Endothelial cell (in vitro differentiated cells): Measurements from ENCODE around the gene ARMCX4. TPM values are rescaled to one million over a fixed set of nuclear protein-coding genes. Genes with fewer than 3 reads are reported as not detected.

ENCODE experiments used
- DNase-seq: peaks from one replicate; pipeline ENCODE4 v3.0.0; 2021; ENCODE audit warnings: low spot score
- H3K27ac Mint-ChIP-seq: one replicate; pipeline ENCODE4 v1.8.0; 2021; ENCODE audit warnings: mixed read lengths, inconsistent platforms; ENCODE audit not compliant: unreplicated experiment
- H3K27me3 Mint-ChIP-seq: one replicate; pipeline ENCODE4 v1.8.0; 2021; ENCODE audit warnings: mild to moderate bottlenecking, moderate library complexity, mixed read lengths, inconsistent platforms; ENCODE audit not compliant: unreplicated experiment
- H3K36me3 Mint-ChIP-seq: one replicate; pipeline ENCODE4 v1.8.0; 2021; ENCODE audit warnings: mild to moderate bottlenecking, low read depth, mixed read lengths, inconsistent platforms; ENCODE audit not compliant: unreplicated experiment
- H3K4me1 Mint-ChIP-seq: one replicate; pipeline ENCODE4 v1.8.0; 2021; ENCODE audit warnings: mild to moderate bottlenecking, mixed read lengths, inconsistent platforms; ENCODE audit not compliant: unreplicated experiment
- H3K4me3 Mint-ChIP-seq: one replicate; pipeline ENCODE4 v1.8.0; 2021; ENCODE audit warnings: mild to moderate bottlenecking, mixed read lengths, inconsistent platforms; ENCODE audit not compliant: unreplicated experiment
- H3K9me3 Mint-ChIP-seq: one replicate; pipeline ENCODE4 v1.8.0; 2021; ENCODE audit warnings: mixed read lengths, inconsistent platforms; ENCODE audit not compliant: unreplicated experiment
- long read RNA-seq: library from polyadenylated mRNA; unstranded; transcript quantifications from one replicate; pipeline ENCODE4 v2.0.0, GENCODE V29; 2020; ENCODE audit not compliant: unreplicated experiment
- total RNA-seq: library from RNA; stranded (reverse); fragmentation: NEBNext Ultra II Directional; extraction: Animal tissue kit (Norgen Biotek cat#: 25700); gene quantifications from one replicate; pipeline ENCODE4 v1.2.1, GENCODE V29; 2021; ENCODE audit not compliant: unreplicated experiment
- TF ChIP-seq, protein P1 (sequence below): fragments of 200-600 bp; sonication (generic); IDR thresholded peaks from one replicate; pipeline ENCODE4 v1.5.0; 2021; ENCODE audit warnings: antibody characterized with exemption; ENCODE audit not compliant: unreplicated experiment

ARMCX4 gene
- total RNA-seq, result 17.9 TPM
- long read RNA-seq, partial matches to known transcripts, result 0 of 2 reads
- long read RNA-seq, other reads (novel, unspliced or antisense), result 2 of 2 reads

DNA sequence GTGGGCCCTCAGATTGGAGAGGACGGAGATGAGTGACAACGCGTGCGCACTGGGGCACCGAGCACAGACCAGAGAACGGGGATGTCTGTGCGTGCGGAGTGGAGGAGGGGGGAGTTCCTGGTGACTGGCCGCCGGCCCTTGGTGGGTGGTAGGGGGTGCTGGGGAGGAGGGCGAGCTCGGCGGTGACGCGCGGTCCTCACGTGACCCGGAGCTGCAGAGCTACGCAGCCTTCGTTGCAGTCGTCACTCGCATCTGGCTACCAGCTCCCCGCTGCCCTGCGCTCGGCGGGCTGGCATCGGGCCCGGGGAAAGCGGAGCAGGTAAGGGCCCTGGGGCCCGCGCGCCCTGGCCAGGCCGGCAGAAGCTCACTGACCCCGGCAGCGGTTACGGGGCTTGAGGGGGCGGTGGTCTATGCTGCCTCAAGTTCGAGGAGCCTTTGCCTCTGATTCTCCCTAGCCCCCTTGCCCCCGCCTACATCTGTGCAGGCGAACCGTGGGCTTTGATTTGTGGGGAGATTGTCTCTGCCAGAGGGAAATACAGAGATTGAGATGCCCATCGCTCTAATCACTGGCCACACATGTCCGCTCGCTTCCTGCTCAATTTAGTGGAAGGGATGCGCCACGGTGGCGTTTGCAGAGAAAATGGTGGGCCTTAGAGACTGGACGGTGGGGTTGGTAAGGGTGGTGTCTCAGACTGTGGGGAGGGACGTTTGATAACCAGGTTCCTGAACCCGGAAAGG lies at the start of gene ARMCX4:
Gene ARMCX4 (plus strand): TSS at position 245 of the 738 bp plus-strand sequence. CDS start 3,134 bp downstream, outside the sequence.
- Mint-ChIP-seq H3K36me3 (peaks cover 14% of the 10 kb centered on the region), H3K9me3 (no peaks in the 10 kb centered on the region), H3K4me3 (peak within 1 kb of the TSS; percentile 95), H3K27me3 (no peaks in the 10 kb centered on the region), H3K4me1 (peaks cover 7% of the 10 kb centered on the region), H3K27ac (peak within 1 kb of the TSS; percentile 83)
- TF ChIP-seq, protein P1, sequence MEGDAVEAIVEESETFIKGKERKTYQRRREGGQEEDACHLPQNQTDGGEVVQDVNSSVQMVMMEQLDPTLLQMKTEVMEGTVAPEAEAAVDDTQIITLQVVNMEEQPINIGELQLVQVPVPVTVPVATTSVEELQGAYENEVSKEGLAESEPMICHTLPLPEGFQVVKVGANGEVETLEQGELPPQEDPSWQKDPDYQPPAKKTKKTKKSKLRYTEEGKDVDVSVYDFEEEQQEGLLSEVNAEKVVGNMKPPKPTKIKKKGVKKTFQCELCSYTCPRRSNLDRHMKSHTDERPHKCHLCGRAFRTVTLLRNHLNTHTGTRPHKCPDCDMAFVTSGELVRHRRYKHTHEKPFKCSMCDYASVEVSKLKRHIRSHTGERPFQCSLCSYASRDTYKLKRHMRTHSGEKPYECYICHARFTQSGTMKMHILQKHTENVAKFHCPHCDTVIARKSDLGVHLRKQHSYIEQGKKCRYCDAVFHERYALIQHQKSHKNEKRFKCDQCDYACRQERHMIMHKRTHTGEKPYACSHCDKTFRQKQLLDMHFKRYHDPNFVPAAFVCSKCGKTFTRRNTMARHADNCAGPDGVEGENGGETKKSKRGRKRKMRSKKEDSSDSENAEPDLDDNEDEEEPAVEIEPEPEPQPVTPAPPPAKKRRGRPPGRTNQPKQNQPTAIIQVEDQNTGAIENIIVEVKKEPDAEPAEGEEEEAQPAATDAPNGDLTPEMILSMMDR, result no peak
- peak; percentile 53 for DNase-seq

DNA sequence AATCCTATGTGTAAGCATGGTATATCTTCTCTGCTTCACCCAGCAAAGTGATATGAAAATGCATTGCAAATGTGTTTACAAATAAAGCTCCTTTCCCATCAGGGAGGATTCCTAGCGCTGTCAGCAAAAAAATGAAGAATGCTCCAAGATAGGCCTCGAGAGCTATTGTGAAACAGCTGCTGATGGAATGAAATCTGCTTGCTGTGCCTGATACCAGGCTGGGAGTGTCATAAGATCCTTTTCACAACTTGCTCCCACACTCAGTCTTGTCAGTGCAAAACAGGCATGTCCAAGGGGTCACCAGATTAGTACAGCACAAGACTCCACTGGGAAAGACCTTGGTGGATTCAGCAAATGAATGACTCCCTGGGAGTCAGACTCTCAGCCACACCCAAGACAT lies 43.2 kb upstream of the ARMCX4 start:
- no peak overlapping the region for H3K27ac Mint-ChIP-seq
- no peaks in the 10 kb centered on the region for H3K9me3 Mint-ChIP-seq
- H3K4me1 Mint-ChIP-seq, result no peaks in the 10 kb centered on the region
- peaks cover 2% of the 10 kb centered on the region for H3K27me3 Mint-ChIP-seq
- H3K36me3 Mint-ChIP-seq, result peaks cover 55% of the 10 kb centered on the region
- H3K4me3 Mint-ChIP-seq, result no peak overlapping the region
- TF ChIP-seq, protein P1, result no peak
- no peak for DNase-seq

DNA sequence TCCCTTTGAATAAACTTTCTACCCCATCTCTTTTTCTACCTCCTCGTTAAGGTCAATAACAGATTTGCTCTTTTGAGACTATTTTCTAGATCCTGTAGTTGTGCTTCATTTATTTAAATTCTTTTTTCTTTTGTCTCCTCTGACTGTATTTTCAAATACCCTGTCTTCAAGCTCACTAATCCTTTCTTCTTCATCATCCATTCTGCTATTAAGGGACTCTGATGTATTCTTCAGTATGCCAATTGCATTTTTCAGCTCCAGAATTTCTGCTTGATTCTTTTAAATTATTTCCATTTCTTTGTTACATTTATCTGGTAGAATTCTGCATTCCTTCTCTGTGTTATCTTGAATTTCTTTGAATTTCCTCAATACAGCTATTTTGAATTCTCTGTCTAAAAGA lies 36.0 kb upstream of the ARMCX4 start:
- Mint-ChIP-seq H3K4me1 (no peaks in the 10 kb centered on the region), H3K4me3 (no peak overlapping the region), H3K36me3 (peaks cover 8% of the 10 kb centered on the region), H3K27me3 (no peaks in the 10 kb centered on the region), H3K9me3 (no peaks in the 10 kb centered on the region), H3K27ac (no peak overlapping the region)
- DNase-seq, result no peak
- TF ChIP-seq, protein P1, result no peak

DNA sequence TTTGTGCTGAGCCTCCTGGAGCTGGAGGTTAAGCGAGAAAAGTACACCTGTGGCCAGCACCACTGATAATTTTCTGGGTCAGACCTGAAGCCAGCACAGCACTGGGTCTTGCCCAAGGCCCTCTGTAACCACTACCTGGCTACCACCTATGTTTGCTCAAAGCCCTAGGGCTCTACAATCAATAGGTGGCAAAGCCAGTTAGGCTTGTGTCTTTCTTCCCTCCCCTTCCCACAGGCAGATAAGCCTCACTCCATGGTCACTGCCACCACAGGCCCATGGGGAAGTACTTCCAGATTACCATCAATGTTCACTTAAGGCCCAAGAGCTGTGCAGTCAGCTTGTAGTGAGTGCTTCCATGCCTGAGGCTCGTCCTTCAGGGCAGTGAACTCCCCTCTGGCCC lies 35.2 kb upstream of the ARMCX4 start:
- Mint-ChIP-seq H3K4me1 (no peaks in the 10 kb centered on the region), H3K9me3 (no peaks in the 10 kb centered on the region), H3K27ac (no peak overlapping the region), H3K27me3 (no peaks in the 10 kb centered on the region), H3K4me3 (no peak overlapping the region), H3K36me3 (peaks cover 8% of the 10 kb centered on the region)
- DNase-seq, result no peak
- TF ChIP-seq, protein P1, result no peak

DNA sequence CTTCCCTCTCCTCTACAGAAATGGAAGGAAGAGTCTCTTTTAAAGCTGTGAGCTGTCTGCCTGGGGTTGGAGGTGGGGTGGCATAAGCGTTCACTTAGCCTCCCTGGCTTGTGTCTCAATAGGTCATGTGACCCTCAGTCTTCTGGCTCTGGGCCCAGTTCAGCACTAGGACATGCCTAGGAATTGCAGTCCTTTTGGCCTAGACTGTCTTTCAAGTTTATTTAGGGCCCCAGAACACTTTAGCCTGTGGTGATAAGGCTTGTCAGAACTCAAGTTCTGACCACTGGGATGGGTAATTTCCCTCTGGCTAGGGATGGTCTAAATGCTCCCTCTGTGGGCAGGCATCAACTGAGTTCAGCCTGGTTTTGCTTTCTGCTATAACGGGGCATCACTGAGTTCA lies 34.3 kb upstream of the ARMCX4 start:
- no peaks in the 10 kb centered on the region for H3K4me1 Mint-ChIP-seq
- H3K36me3 Mint-ChIP-seq, result peaks cover 10% of the 10 kb centered on the region
- H3K27ac Mint-ChIP-seq, result no peak overlapping the region
- no peak for DNase-seq
- no peaks in the 10 kb centered on the region for H3K27me3 Mint-ChIP-seq
- TF ChIP-seq, protein P1, result no peak
- H3K9me3 Mint-ChIP-seq, result no peaks in the 10 kb centered on the region
- H3K4me3 Mint-ChIP-seq, result no peak overlapping the region
